ENCODE measurements around the gene ZNF521.

Gene ZNF521

GRCh38 chr18:25351777-25352628 is at the start of gene ZNF521:
TSS of gene ZNF521 (minus strand) at chr18:25352166. CDS start at chr18:25350946, 1,220 bp downstream.
- peak; percentile 87 for DNase-seq

- no peak for DNase-seq
Observed at GRCh38 chr18:25399554-25399953, 47.6 kb upstream of the ZNF521 start.

- no peak for DNase-seq
Observed at GRCh38 chr18:25392192-25392591, 40.2 kb upstream of the ZNF521 start.

GRCh38 chr18:25373432-25374179 is 21.6 kb upstream of the ZNF521 start:
- DNase-seq: no peak

- no peak for DNase-seq
Observed at GRCh38 chr18:25370391-25370790, 18.4 kb upstream of the ZNF521 start.

GRCh38 chr18:25365242-25365641 is 13.3 kb upstream of the ZNF521 start:
- DNase-seq: peak; percentile 91

- no peak for DNase-seq
Observed at GRCh38 chr18:25364732-25365131, 12.8 kb upstream of the ZNF521 start.

GRCh38 chr18:25360301-25360899 is 8.4 kb upstream of the ZNF521 start:
- no peak for DNase-seq

GRCh38 chr18:25353080-25353479 is 1.1 kb upstream of the ZNF521 start:
- DNase-seq: no peak

- no peak for DNase-seq
Observed at GRCh38 chr18:25352629-25353005, 651 bp upstream of the ZNF521 start.

- DNase-seq: no peak
Observed at GRCh38 chr18:25351280-25351775, 638 bp downstream of the ZNF521 start.

- DNase-seq: no peak
Observed at GRCh38 chr18:25350489-25351251, 1.3 kb downstream of the ZNF521 start.

GRCh38 chr18:25349926-25350487 is 2.0 kb downstream of the ZNF521 start:
- no peak for DNase-seq

- DNase-seq: no peak
Observed at GRCh38 chr18:25349131-25349925, 2.6 kb downstream of the ZNF521 start.

- no peak for DNase-seq
Observed at GRCh38 chr18:25348386-25349130, 3.4 kb downstream of the ZNF521 start.

- no peak for DNase-seq
Observed at GRCh38 chr18:25346561-25346960, 5.4 kb downstream of the ZNF521 start.

GRCh38 chr18:25345081-25345866 is 6.7 kb downstream of the ZNF521 start:
- DNase-seq: no peak

GRCh38 chr18:25341831-25342230 is 10.1 kb downstream of the ZNF521 start:
- no peak for DNase-seq

GRCh38 chr18:25340762-25341161 is 11.2 kb downstream of the ZNF521 start:
- DNase-seq: no peak

GRCh38 chr18:25335676-25336075 is 16.3 kb downstream of the ZNF521 start:
- no peak for DNase-seq

Data from DMS 273 treated with DMSO at 0.1 percent for 48 hours (cell line).